GM19239 (cell line): ENCODE measurements around the gene CR2.
"Not testable (repeated sequence)": the region's sequence is repeated elsewhere in the genome, so short reads cannot be mapped to it uniquely, and the experiment has no call there.

Experiments
- DNase-seq: peaks from one replicate; pipeline ENCODE4 v3.0.0; 2011; ENCODE audit warnings: low spot score; ENCODE audit not compliant: insufficient read length
- FAIRE-seq: peaks from 2 replicates; lab custom pipeline; 2011; peaks lifted over from hg19 to GRCh38; lab: Jason Lieb, UNC

The CR2 gene

GRCh38 chr1:207440626-207441025 lies 13.5 kb upstream of the CR2 start:
- no peak for FAIRE-seq
- DNase-seq = no peak

GRCh38 chr1:207444514-207445217 lies 9.5 kb upstream of the CR2 start:
- peak; percentile 59 for FAIRE-seq
- no peak for DNase-seq

DNA sequence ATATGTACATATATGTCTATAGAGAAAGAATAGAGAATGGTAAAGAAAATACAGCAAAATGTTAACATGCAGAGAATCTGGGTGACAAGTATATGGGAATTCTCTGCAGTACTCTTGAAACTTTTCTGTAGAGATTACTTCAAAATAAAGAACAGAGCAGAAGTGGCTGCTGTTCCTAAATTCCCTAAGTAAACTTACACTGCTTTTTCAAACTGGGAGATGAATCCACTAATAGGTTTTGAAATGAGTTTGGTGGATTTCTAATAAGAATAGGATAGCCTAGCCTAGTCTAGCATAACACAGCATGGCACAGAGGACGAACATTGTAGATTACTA lies 450 bp upstream of the CR2 start:
- DNase-seq (no peak), FAIRE-seq (peak; percentile 21)

DNA sequence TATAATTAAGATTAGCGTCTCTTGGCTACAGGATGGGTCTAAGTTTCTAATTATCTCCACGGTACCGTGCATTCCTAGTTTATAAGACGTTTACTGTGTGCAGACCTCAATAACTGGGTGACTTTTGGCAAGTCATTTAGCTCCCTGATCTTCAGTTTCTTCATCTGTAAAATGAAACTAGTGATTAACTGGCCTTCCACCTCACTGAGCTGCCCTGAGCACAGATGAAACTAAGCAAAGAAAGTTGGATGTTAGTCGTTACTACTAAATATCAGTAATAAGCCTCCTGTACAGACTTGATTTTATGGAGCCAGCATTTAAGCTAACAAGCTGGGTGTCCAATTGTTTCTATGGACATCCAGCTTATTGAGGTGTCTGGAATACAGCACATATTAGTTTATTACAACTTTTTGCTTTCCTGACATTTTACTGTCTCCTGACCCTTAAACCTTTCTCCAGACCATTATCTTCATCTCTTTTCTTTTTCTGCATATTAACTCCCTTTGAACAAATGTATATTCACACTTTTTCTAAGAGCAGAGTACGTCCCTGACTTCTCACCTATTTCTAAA lies 1.1 kb downstream of the CR2 start:
- no peak for DNase-seq
- peak; percentile 91 for FAIRE-seq

DNA sequence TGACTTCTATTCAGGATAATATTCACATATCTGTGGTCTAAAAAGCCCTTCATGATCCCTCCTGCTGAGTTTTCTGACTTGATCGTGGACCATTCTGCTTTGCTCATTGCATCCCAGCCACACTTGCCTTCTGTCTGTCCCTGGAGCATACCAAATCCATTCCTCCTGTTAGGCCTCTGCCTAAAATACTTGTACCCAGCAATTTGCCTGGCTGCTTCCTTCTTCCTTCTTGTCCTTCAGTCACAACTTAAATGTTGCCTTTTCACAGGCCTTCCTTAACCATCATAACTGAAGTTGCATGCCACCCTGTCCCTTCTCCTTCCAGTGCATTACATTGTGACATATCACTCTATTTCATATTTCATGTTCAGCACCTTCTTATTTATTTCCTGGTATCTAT lies 4.3 kb downstream of the CR2 start:
- FAIRE-seq (no peak), DNase-seq (no peak)

- DNase-seq (no peak), FAIRE-seq (peak; percentile 68)
Observed at GRCh38 chr1:207459008-207459407, 4.9 kb downstream of the CR2 start.

GRCh38 chr1:207461649-207462048 lies 7.5 kb downstream of the CR2 start:
- no peak for DNase-seq
- no peak for FAIRE-seq

- FAIRE-seq (no peak), DNase-seq (no peak)
Observed at GRCh38 chr1:207462535-207462934, 8.4 kb downstream of the CR2 start.

GRCh38 chr1:207463021-207463420 lies 8.9 kb downstream of the CR2 start:
- no peak for FAIRE-seq
- no peak for DNase-seq

GRCh38 chr1:207463571-207463970 lies 9.4 kb downstream of the CR2 start:
- no peak for DNase-seq
- FAIRE-seq = no peak

DNA sequence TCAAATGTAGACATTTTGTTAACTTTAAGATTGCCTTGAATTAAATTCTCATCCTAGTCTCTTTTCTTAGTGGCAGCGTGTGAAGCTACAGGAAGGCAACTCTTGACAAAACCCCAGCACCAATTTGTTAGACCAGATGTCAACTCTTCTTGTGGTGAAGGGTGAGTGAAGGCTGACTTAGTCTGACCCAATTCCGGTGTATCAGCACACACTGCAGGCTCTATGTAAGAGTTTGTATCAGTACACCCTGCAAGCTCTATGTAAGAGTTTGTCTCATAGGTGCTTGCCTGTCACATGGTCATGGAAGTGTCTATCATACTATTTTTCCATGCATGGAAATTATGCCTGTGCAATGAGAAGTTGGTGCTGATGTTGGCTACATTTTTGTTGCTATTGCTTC lies 16.8 kb downstream of the CR2 start:
- DNase-seq = no peak
- FAIRE-seq = no peak

DNA sequence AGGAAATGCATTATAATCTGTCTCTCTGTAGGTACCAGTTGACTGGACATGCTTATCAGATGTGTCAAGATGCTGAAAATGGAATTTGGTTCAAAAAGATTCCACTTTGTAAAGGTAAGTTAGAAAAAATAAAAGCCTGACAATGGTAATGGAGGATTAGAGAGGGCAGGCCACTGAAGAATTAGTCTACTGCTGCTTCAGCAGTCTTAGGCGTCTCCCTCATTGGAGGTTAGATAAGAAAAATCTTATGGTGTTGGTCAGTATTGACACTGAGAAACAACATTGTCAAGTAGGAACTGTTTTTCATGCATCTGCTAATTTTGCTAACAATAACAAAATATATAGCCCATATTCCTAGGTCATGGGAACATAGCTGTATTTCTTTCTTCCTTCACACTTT lies 20.1 kb downstream of the CR2 start:
- DNase-seq (no peak), FAIRE-seq (no peak)

DNA sequence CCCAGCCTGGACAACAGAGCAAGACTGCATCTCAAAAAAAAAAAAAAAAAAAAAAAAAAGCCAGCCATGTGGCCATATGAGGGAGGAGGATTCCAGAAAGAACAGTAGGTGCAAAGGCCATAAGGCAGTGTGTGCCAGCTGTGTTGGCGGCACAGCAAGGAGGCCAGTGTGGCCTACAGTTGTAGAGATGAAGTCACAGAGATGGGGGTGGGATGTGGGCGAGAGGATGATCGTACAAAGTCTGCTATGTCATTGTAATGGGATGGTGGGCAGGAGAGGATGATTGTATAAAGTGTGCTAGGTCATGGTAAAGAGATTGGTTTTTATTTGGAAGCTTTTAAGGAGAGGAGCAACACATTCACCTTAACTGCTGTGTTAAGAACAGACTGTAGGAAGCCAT lies 32.1 kb downstream of the CR2 start:
- FAIRE-seq = no peak
- no peak for DNase-seq

GRCh38 chr1:207487636-207488035 lies 33.5 kb downstream of the CR2 start:
- DNase-seq (no peak), FAIRE-seq (no peak)

DNA sequence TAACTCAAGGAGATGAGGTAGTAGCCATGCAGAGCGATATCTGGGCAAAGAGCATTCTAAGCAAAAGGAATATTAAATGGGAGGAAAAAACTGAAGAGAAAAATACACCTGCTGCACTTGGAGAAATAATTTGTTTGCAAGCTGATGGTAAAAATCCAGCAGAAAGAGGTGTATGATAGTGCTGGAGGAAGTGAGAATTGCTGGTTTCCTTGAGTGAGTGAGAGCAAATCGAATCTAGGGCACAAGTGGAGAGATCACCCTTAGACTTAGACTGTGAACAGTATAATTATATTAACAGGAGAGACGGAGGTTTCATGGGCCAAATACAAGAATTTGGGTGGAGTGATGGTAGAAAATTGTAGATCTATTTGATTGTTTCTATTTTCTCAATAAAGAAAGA lies 39.1 kb downstream of the CR2 start:
- FAIRE-seq (no peak), DNase-seq (no peak)

- no peak for DNase-seq
- no peak for FAIRE-seq
Observed at GRCh38 chr1:207494171-207494570, 40.0 kb downstream of the CR2 start.

- not testable (repeated sequence) for DNase-seq, FAIRE-seq
Observed at GRCh38 chr1:207495281-207495680, 41.2 kb downstream of the CR2 start.

GRCh38 chr1:207495801-207496792 lies 42.0 kb downstream of the CR2 start, which contains the start of gene CR1:
Gene CR1 (plus strand): TSS chr1:207496157. CDS start chr1:207496268, 111 bp downstream.
- peak; percentile 97 for FAIRE-seq
- no peak for DNase-seq

GRCh38 chr1:207497941-207498340 lies 43.8 kb downstream of the CR2 start:
- FAIRE-seq (peak; percentile 4), DNase-seq (no peak)

- DNase-seq (no peak), FAIRE-seq (peak; percentile 97)
Observed at GRCh38 chr1:207499573-207499972, 45.4 kb downstream of the CR2 start.

DNA sequence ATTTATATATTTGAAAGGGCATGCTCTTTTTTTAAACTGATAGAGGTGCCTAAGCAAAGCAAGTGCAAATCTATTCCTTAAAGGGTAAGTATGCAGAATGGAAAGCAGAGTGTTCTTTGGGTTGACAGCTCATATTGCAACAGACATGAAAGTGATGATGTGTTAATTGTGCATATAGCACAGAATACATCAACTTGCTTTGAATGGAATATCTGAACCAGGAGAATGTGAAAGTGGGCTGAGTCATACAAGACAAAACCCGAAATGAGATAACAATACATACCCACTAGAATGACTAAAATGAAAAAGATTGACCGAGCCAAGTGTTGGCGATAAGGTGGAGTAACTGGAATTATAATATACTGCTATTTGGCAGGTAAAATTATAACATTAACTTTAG lies 46.2 kb downstream of the CR2 start:
- FAIRE-seq (no peak), DNase-seq (no peak)
